ENCODE data around the gene MMP14. TPM values are rescaled to one million over a fixed set of nuclear protein-coding genes. Genes with fewer than 3 reads are reported as not detected.

The MMP14 gene
- total RNA-seq, 1 donor from 2014 or later = 306 TPM

- Mint-ChIP-seq H3K4me3 (no peak overlapping the region), H3K27ac (no peak overlapping the region), H3K4me1 (peaks cover 7% of the 10 kb centered on the region), H3K9me3 (peaks cover 3% of the 10 kb centered on the region), H3K36me3 (no peaks in the 10 kb centered on the region), H3K27me3 (ENCODE audit: low read depth) (peaks cover 1% of the 10 kb centered on the region)
- DNase-seq (ENCODE audit: low spot score in 2 of 2, unreplicated experiment in 2 of 2) = no peak
- no peak for TF ChIP-seq CTCF (IDR thresholded peaks at IDR 0.05; ENCODE audit: unreplicated experiment)
Measured at GRCh38 chr14:22794551-22794951, 41.8 kb upstream of the MMP14 start.

DNA sequence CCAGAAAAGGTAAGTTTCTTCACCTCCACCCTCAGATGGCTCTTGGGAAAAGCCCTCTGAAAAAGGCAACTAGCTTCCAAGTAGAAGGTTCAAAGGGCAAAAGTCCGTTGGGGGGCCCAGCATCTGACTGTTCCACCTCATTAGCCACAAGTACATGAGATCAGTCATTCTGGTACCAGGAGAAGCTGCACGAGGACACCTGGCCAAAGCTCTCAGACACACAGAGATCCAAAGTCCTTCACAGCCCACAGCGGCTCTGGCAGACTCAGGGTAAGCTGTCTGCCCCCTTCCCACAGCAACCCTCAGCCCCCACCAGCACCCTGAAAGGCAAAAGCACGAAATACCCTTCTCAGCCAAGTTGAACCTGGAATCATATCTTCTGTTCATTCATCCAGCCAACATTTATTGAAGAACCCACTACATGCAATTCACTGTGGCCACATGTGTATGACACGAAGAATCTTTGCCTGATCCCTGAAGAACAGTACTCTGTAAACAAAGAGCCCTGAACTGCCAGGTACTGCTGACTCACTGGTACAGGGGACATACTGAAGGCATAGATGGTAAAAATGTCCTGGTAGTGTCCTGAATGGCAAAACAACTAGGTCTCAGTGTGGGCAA lies 40.2 kb upstream of the MMP14 start:
- Mint-ChIP-seq H3K4me1 (peaks cover 4% of the 10 kb centered on the region), H3K27me3 (ENCODE audit: low read depth) (peaks cover 1% of the 10 kb centered on the region), H3K27ac (no peak overlapping the region), H3K4me3 (no peak overlapping the region), H3K36me3 (no peaks in the 10 kb centered on the region), H3K9me3 (peaks cover 3% of the 10 kb centered on the region)
- TF ChIP-seq CTCF (IDR thresholded peaks at IDR 0.05; ENCODE audit: unreplicated experiment) = no peak
- no peak for DNase-seq (ENCODE audit: low spot score in 2 of 2, unreplicated experiment in 2 of 2)

- Mint-ChIP-seq H3K4me1 (no peaks in the 10 kb centered on the region), H3K27me3 (ENCODE audit: low read depth) (peaks cover 1% of the 10 kb centered on the region), H3K9me3 (peaks cover 3% of the 10 kb centered on the region), H3K4me3 (no peak overlapping the region), H3K27ac (no peak overlapping the region), H3K36me3 (no peaks in the 10 kb centered on the region)
- DNase-seq (ENCODE audit: low spot score in 2 of 2, unreplicated experiment in 2 of 2) = no peak
- no peak for TF ChIP-seq CTCF (IDR thresholded peaks at IDR 0.05; ENCODE audit: unreplicated experiment)
Measured at GRCh38 chr14:22797017-22797917, 39.1 kb upstream of the MMP14 start.

GRCh38 chr14:22798528-22798927 lies 37.9 kb upstream of the MMP14 start:
- Mint-ChIP-seq H3K36me3 (no peaks in the 10 kb centered on the region), H3K4me3 (no peak overlapping the region), H3K27ac (no peak overlapping the region), H3K9me3 (peaks cover 3% of the 10 kb centered on the region), H3K4me1 (no peaks in the 10 kb centered on the region), H3K27me3 (ENCODE audit: low read depth) (peaks cover 1% of the 10 kb centered on the region)
- DNase-seq (ENCODE audit: low spot score in 2 of 2, unreplicated experiment in 2 of 2) = no peak
- no peak for TF ChIP-seq CTCF (IDR thresholded peaks at IDR 0.05; ENCODE audit: unreplicated experiment)

GRCh38 chr14:22800346-22800745 lies 36.0 kb upstream of the MMP14 start:
- no peak for TF ChIP-seq CTCF (IDR thresholded peaks at IDR 0.05; ENCODE audit: unreplicated experiment)
- DNase-seq (ENCODE audit: low spot score in 2 of 2, unreplicated experiment in 2 of 2) = no peak
- H3K36me3 Mint-ChIP-seq = peaks cover 2% of the 10 kb centered on the region
- H3K4me3 Mint-ChIP-seq = no peak overlapping the region
- H3K9me3 Mint-ChIP-seq = peaks cover 5% of the 10 kb centered on the region
- no peak overlapping the region for H3K27ac Mint-ChIP-seq
- H3K4me1 Mint-ChIP-seq = no peaks in the 10 kb centered on the region
- H3K27me3 Mint-ChIP-seq (ENCODE audit: low read depth) = peaks cover 1% of the 10 kb centered on the region

Data from mesothelial cell of epicardium (in vitro differentiated cells).